Astrocyte (in vitro differentiated cells and primary cell): ENCODE measurements around the gene CLASP1. TPM values are rescaled to one million over a fixed set of nuclear protein-coding genes. Genes with fewer than 3 reads are reported as not detected.

ENCODE experiments used
- DNase-seq: peaks from one replicate; pipeline ENCODE4 v3.0.0-alpha.2; 2010; ENCODE audit warnings: low read depth
- FAIRE-seq: peaks from 2 replicates; lab custom pipeline; 2011; peaks lifted over from hg19 to GRCh38; lab: Jason Lieb, UNC
- H2AFZ ChIP-seq: 2 replicates; pipeline ENCODE4 v1.6.0; 2012; ENCODE audit warnings: low read depth, low read length, inconsistent platforms
- H3K27ac ChIP-seq: 2 replicates; pipeline ENCODE4 v1.5.1; 2011; ENCODE audit warnings: low read depth, low read length, inconsistent platforms
- H3K27me3 ChIP-seq: 2 replicates; pipeline ENCODE4 v1.6.0; 2011; ENCODE audit warnings: low read length, inconsistent platforms; ENCODE audit not compliant: insufficient read depth
- H3K36me3 ChIP-seq: 2 replicates; pipeline ENCODE4 v1.5.1; 2011; ENCODE audit warnings: low read length, inconsistent platforms; ENCODE audit not compliant: insufficient read depth
- H3K4me1 ChIP-seq: 2 replicates; pipeline ENCODE4 v1.5.1; 2011; ENCODE audit warnings: low read length, inconsistent platforms; ENCODE audit not compliant: insufficient read depth
- H3K4me2 ChIP-seq: 2 replicates; pipeline ENCODE4 v1.6.0; 2012; ENCODE audit warnings: low read length, inconsistent platforms
- H3K4me3 ChIP-seq: 2 replicates; pipeline ENCODE4 v1.5.1; 2011; ENCODE audit warnings: low read depth, mild to moderate bottlenecking, low read length, inconsistent platforms; ENCODE audit not compliant: insufficient read depth
- H3K79me2 ChIP-seq: 2 replicates; pipeline ENCODE4 v1.6.0; 2012; ENCODE audit warnings: mild to moderate bottlenecking, low read length, inconsistent platforms; ENCODE audit not compliant: insufficient read depth
- H3K9ac ChIP-seq: 2 replicates; pipeline ENCODE4 v1.6.0; 2012; ENCODE audit warnings: mild to moderate bottlenecking, low read length, inconsistent platforms
- H3K9me3 ChIP-seq: 2 replicates; pipeline ENCODE4 v1.5.1; 2012; ENCODE audit warnings: low read depth, mild to moderate bottlenecking, low read length, inconsistent platforms; ENCODE audit not compliant: insufficient read depth
- H4K20me1 ChIP-seq: 2 replicates; pipeline ENCODE4 v1.6.0; 2012; ENCODE audit warnings: low read length, inconsistent platforms; ENCODE audit not compliant: insufficient read depth
- H3K27ac Mint-ChIP-seq: one replicate; pipeline ENCODE4 v1.8.0; 2021; ENCODE audit warnings: mild to moderate bottlenecking, mixed read lengths; ENCODE audit not compliant: unreplicated experiment
- H3K27me3 Mint-ChIP-seq: one replicate; pipeline ENCODE4 v1.8.0; 2021; ENCODE audit warnings: low read depth, mixed read lengths; ENCODE audit not compliant: unreplicated experiment
- H3K36me3 Mint-ChIP-seq: one replicate; pipeline ENCODE4 v1.8.0; 2021; ENCODE audit warnings: low read depth, mixed read lengths; ENCODE audit not compliant: unreplicated experiment
- H3K4me1 Mint-ChIP-seq: one replicate; pipeline ENCODE4 v1.8.0; 2021; ENCODE audit warnings: low read depth, mixed read lengths; ENCODE audit not compliant: unreplicated experiment
- H3K4me3 Mint-ChIP-seq: one replicate; pipeline ENCODE4 v1.8.0; 2021; ENCODE audit warnings: mild to moderate bottlenecking, moderate library complexity, mixed read lengths; ENCODE audit not compliant: unreplicated experiment
- H3K9me3 Mint-ChIP-seq: one replicate; pipeline ENCODE4 v1.8.0; 2021; ENCODE audit warnings: mild to moderate bottlenecking, mixed read lengths; ENCODE audit not compliant: unreplicated experiment
- CTCF ChIP-seq: IDR thresholded peaks from 2 replicates; pipeline ENCODE4 v1.5.1; 2011; ENCODE audit warnings: low read depth, mild to moderate bottlenecking, inconsistent platforms, low read length, moderate library complexity; ENCODE audit not compliant: insufficient read depth
- EZH2 ChIP-seq: IDR thresholded peaks from 2 replicates; pipeline ENCODE4 v1.6.1; 2012; ENCODE audit warnings: mild to moderate bottlenecking, low read length, inconsistent platforms; ENCODE audit not compliant: insufficient read depth
- total RNA-seq: library from RNA; stranded (reverse); gene quantifications from 2 replicates; pipeline ENCODE4 v1.2.1, GENCODE V29; 2021

CLASP1 gene
- total RNA-seq, 1 donor from 2014 or later = 56.7 TPM

DNA sequence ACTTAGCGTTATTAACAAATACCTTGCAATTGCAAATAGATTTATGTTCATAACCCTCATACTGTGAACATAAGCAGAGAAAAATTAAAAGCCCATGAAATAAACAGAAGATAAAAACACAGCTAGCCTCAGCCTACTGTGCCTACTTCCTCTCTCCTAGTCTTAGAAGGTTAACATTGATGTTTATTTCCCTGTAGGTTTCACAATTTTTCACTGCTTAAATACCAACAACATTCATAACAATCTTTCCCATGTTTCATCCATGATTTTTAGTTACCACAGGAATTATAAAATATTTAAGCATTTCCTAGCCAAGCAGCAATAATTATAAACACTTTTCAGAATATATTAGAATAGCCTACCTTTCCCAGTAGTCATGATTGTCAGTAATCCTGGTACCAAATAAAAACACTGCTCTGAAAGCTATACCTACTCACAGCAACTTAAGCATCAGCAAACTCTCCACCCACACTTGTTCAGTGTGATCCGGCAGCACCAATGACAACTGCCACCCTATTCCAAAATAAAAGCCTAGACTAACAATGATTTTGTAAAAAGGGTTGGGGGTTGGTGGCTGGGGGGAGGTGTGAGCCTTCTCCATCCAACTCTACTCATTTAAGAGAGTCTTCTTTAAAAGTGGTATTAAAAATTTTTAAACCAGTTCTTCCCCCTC is 159.2 kb downstream of the CLASP1 start:
- Mint-ChIP-seq H3K4me1 (peaks cover 10% of the 10 kb centered on the region), H3K27me3 (no peaks in the 10 kb centered on the region), H3K36me3 (no peaks in the 10 kb centered on the region), H3K4me3 (no peak overlapping the region), H3K27ac (no peak overlapping the region), H3K9me3 (no peaks in the 10 kb centered on the region)
- Histone ChIP-seq H3K79me2 (peaks cover 50% of the 10 kb centered on the region), H3K27me3 (no peaks in the 10 kb centered on the region), H2AFZ (no peak overlapping the region), H3K9me3 (no peaks in the 10 kb centered on the region), H3K4me1 (peaks cover 11% of the 10 kb centered on the region), H3K9ac (no peak overlapping the region), H4K20me1 (no peaks in the 10 kb centered on the region), H3K27ac (no peak overlapping the region), H3K4me2 (no peak overlapping the region), H3K36me3 (no peaks in the 10 kb centered on the region), H3K4me3 (no peak overlapping the region)
- DNase-seq (peak; percentile 25), FAIRE-seq (no peak)
- TF ChIP-seq CTCF = no peak
- no peak for TF ChIP-seq EZH2

DNA sequence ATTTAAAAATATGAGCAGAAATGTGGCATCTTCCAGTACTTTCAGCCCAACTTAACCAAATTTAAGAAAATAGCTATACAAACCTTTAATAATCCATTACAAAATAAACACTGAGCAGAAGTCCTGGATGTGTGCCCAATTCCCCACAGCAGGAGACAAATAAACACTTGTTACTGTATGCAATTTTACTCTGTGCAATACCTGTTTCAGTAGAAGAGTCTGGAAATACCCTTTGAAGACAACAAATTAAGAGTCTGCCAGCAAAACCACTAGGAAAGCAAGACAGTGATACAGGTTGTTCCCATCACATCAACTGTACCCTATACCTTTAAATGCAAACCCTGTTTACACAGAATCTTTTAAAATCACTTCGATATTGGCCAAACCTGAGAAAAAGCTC is 160.0 kb downstream of the CLASP1 start:
- Histone ChIP-seq H3K9ac (no peak overlapping the region), H3K4me3 (no peak overlapping the region), H3K27ac (no peak overlapping the region), H2AFZ (no peak overlapping the region), H4K20me1 (no peaks in the 10 kb centered on the region), H3K4me1 (peaks cover 19% of the 10 kb centered on the region), H3K79me2 (peaks cover 48% of the 10 kb centered on the region), H3K36me3 (no peaks in the 10 kb centered on the region), H3K4me2 (peak overlapping the region; percentile 9), H3K9me3 (no peaks in the 10 kb centered on the region), H3K27me3 (no peaks in the 10 kb centered on the region)
- Mint-ChIP-seq H3K4me3 (no peak overlapping the region), H3K4me1 (peaks cover 18% of the 10 kb centered on the region), H3K27ac (no peak overlapping the region), H3K27me3 (no peaks in the 10 kb centered on the region), H3K9me3 (no peaks in the 10 kb centered on the region), H3K36me3 (peaks cover 1% of the 10 kb centered on the region)
- TF ChIP-seq EZH2 (no peak), CTCF (no peak)
- FAIRE-seq (no peak), DNase-seq (peak; percentile 20)

DNA sequence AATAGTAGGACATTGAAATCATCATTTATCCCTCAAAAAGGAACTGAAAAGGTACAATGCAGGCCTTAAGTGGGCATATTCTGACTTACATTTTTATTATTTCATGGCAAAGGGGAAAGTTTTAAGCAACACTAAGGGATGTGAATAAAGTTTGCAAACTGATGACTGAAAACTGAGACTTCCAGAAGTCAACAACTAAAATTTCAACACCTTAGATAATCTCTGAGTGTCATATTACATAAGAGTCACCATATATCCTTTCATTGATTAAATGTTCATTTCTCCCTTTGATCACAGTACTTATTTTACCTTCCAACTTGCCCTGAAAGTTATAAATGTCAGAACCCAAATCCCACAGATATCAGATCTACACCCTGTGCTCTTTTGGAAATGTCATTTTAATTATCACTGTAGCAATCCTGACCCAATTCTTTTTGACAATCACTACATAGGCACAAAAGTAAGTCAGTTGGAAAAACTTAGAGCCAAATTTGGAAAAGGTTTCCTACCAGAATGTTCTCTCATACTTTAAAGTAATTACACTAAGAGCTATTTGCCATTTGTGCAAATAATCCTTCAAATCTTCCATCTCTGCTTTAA is 163.0 kb downstream of the CLASP1 start:
- peak; percentile 41 for FAIRE-seq

More for the DNA sequence above, 163.0 kb downstream of the CLASP1 start:
- H3K4me1 ChIP-seq = peaks cover 41% of the 10 kb centered on the region
- Mint-ChIP-seq H3K4me3 (no peak overlapping the region), H3K36me3 (peaks cover 1% of the 10 kb centered on the region), H3K27me3 (no peaks in the 10 kb centered on the region), H3K9me3 (no peaks in the 10 kb centered on the region), H3K4me1 (peaks cover 34% of the 10 kb centered on the region), H3K27ac (no peak overlapping the region)
- peak overlapping the region; percentile 92 for H3K27ac ChIP-seq
- peak overlapping the region; percentile 71 for H3K9ac ChIP-seq
- DNase-seq = no peak
- H3K36me3 ChIP-seq = no peaks in the 10 kb centered on the region
- H3K79me2 ChIP-seq = peaks cover 55% of the 10 kb centered on the region
- H2AFZ ChIP-seq = no peak overlapping the region
- H3K4me3 ChIP-seq = no peak overlapping the region
- H3K27me3 ChIP-seq = no peaks in the 10 kb centered on the region
- no peaks in the 10 kb centered on the region for H4K20me1 ChIP-seq
- TF ChIP-seq CTCF (no peak), EZH2 (no peak)
- no peaks in the 10 kb centered on the region for H3K9me3 ChIP-seq
- no peak overlapping the region for H3K4me2 ChIP-seq
